ENCODE results near the gene SIPA1L2.

DNA sequence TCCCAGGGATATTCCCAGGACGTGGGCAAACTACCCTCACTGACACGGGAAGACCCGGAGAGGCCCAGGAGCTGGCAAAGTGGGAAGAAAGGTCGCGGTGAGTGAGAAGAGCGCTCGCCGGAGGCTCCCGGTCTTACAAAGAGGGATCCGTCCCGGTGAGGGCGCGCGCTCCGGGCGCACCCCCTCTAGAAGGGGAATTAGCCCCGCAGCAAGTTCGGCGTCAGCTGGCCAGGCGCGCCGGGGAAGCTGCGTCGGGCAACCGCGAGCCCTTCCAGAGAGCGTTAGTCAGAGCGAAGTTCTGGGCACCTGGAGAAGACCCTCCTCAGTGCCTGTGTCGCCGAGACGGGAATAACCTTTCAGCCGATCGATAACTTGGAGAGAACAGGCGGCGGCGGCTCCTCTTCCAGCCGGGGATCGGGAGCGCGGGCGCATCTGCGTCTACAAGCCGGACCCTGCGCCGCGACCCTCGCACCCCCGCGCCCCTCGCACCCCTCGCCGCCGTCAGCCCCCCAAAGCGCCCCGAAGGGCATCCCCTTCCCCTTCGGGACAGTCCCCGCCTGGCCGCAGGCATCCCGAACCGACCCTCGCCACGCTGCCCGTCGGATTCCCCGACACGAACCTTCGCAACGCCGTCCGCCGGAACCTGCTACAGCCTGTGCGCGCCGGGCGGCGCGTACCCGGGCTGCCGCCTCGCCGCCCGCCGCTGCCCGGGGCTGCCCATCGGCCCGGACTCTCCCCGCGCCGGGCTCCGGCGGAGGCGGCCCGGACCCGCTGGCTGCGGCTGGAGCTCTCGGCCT is 485 bp downstream of the SIPA1L2 start:
- TF ChIP-seq POLR2A (IDR thresholded peaks at IDR 0.05; ENCODE audit: low read length): no peak
- no peak for TF ChIP-seq GATA1 (IDR thresholded peaks at IDR 0.05; ENCODE audit: low read depth, low read length)

Measured in erythroblast (primary cell).